Measurements from ENCODE around the gene UBE2E2.

The UBE2E2 gene

DNA sequence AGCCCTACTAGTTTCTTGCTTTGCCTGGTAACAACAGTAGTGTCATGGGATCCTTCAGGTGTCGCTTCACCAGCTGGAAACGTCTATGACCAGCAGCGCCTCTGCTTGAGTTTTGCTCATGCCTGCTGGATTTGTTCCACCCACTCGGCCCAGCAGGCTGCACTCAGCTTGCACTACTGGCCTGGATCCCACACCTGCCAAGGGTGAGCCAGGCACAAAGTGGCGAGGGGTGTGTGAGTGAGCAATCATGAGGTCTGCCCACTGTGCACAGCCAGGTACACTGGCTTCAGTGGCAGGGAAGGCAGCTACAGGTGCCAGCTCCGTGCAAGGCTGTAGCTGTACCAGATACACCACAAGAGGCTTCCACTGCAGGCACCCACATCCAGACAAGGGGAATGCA is 282.8 kb downstream of the UBE2E2 start:
- no peak for DNase-seq

DNA sequence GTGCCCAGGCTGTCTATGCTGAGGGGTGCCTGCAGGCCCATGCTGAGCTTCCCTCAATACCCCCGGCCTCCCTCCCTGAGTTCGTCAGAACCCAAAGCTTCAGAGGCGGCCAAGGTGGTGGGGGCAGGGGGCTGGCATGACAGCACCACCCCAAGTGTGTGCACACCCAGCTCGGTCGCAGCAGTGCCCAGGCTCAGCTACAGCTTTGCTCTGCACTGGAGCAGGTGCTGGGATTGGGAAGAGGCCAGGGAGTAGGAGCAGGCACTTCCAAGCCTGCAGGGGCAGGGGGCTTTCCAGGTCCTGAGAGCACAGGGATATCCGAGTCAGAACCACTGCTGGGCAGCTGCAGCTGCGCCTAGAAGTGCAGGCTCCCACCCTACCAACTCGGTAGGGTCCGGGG is 283.9 kb downstream of the UBE2E2 start:
- DNase-seq: no peak

DNA sequence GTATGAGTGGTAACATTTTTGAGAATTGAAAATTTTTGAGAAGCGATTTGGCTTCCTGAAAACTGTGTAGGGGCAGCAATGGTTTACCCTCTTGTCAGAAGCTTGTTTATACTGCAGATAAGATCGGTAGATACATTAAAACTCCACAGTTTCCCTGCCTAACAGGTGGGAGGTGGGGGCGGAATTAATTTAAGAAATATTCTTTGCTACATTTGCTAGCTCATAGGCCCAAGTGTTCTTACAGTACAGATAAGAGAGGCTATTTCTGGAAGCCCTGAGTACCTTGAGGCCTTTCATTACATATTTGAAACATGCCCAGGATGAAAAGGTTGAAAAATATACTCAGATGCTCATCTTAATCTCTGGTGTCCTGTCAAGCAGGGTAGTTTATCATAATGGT is 285.5 kb downstream of the UBE2E2 start:
- no peak for DNase-seq

DNA sequence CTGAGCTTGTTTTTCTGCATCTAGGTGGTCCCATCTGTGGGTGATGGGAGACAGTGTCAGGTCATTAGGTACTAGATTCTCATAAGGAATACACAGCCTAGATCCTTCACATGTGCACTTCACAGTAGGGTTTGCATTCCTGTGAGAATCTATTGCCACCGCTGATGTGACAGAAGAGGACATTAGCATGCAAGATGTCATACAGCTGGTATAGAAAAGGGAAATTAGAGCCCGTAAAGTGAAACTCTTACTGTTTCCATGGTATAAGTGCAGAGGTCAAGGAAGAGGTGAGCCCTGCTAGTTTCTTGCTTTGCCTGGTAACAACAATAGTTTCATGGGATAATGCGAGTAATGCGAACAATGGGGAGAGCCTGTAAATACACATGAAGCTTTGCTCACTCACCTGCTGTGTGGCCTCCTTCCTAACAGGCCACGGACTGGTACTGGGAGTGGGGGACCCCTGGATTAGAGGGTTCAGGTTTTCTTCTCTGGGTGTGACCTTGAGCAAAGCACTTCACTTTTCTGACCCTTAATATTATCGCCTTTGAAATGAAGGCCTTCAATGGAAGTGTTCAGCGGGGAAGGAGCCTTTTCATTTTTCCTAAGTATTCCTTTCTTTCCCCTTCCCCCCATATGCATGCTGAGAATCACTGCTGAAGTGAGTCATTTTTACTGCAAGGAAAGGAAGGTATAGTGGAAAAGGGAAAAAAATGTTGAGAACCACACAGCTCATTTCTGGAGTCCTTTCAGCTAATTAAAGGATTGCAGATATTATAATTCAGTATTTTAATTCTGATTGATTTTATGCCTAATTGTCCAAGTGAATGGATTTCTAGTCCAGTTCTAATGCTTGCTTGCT is 286.4 kb downstream of the UBE2E2 start:
- no peak for DNase-seq

DNA sequence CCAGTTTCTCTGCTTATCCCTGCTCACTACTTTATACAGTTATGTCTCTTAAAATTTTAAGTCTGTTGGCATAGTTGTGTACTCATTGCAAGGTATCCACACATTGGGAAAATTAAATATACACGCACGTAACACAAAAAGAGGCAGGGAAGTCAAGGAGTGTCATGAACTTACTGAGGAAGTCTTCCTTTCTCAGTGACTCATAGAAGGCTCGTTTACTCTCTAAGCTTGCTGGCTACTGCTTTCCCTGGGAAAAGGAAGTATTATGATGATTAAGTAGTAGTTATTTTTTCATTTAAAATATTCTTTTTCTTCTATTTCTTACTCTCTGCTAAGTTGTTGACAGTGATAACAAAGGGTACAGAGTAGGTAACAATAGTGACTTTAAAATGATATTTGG is 287.3 kb downstream of the UBE2E2 start:
- DNase-seq: no peak

DNA sequence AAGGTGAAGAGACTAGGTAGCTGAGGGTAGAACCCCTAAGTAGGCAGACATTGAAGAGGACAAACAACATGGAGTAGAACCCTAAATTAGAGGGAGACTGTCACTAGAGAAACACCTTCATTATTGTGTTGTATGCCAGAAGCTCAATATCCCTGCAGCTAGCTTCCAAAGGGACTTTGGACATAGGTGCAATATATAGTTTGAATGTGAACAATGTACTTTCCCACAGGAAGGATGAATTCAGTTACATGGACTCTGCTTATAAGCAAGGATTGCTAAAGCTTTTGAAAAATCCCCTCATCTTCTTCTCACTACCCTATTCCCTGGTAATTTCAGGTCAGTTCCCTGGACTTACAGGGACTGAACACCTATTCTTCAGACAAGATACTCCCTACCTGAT is 288.9 kb downstream of the UBE2E2 start:
- no peak for DNase-seq

DNA sequence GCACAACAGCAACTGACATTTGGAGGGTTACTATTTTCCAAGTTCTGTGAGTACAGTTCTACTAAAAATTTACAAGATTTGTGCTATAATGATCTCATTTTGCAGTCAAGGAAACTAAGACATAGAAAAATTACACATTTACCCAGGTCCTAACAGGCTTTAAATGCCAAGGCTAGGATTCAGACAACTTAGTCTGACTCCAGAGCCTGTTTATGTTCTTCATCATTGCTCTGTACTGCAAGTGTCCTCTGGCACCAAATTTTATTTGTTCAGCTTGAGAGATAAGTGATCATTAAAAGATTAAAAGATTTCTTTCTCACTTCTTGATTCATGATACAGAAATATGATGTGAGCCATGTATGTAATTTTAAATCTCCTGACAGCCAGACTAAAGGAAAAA is 290.8 kb downstream of the UBE2E2 start:
- no peak for DNase-seq

DNA sequence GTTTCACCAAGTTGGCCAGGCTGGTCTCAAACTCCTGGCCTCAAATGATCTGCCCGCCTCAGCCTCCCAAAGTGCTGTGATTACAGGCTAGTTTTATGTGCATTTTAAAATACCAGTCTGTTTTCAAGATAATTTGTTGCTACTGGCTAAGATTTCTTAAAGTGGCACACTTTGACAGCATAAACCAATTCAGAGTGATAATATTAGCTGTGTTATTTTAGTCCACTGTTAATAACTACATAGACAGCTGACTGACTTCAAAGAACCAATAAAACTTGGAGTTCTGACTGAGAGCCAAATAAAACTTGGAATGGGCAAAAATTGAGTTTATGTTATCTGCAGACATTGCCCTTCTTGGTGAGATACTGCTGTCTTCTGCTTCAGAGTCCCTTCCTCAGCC is 291.8 kb downstream of the UBE2E2 start:
- DNase-seq: no peak

DNA sequence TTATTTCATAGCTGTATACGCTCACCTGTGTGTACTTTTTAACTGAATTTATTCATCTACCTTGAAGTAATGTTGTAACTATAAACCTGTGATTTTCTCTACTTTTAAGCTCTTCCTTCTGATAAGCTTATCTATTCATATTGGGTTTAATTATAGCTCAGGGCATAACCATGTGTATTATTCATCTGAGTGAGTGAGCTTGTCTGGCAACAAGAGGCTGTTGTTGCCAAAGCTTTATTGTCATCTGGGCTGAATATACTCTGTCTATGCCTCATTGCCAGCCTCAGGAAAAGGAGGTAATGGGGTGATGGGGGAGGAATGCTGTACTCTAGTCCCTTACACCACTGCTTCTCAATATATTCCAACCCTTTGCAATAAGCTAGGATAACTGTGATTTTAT is 292.4 kb downstream of the UBE2E2 start:
- DNase-seq: no peak

DNA sequence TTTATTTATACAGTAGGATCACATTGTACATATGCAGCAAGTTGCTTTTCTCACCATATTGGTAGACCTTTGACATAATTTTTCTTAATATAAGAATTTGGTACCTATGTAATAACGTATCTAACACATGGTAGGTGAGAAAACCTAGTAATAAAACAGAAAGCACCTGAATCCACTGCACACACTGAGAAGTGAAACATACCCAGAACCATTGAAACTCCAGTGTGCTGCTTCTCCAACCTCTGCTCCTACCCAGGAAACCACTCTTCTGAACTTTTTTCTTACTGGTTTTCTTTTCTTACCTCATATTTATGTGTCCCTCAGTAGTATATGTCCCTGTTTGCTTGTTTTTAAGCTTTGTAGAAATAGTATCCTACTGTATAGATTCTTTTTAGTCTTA is 293.0 kb downstream of the UBE2E2 start:
- no peak for DNase-seq

DNA sequence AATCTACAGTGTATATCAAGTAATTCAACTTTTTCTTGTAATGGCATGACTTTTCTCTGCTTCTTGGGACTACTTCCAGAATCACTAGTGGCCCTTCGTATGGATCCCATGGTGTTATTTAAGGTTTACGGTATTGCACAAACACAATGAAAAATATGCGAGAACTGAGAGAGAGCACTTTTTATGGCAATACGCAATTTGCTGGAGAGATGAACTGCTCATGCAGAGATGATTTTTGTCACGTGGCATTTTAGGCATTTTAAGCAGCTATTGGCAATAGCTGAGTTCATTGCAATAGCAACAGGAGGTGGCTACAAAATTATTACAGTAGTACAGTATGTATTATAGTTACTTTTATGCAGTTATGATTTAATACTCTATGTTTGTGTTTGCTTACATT is 294.0 kb downstream of the UBE2E2 start:
- DNase-seq: no peak

DNA sequence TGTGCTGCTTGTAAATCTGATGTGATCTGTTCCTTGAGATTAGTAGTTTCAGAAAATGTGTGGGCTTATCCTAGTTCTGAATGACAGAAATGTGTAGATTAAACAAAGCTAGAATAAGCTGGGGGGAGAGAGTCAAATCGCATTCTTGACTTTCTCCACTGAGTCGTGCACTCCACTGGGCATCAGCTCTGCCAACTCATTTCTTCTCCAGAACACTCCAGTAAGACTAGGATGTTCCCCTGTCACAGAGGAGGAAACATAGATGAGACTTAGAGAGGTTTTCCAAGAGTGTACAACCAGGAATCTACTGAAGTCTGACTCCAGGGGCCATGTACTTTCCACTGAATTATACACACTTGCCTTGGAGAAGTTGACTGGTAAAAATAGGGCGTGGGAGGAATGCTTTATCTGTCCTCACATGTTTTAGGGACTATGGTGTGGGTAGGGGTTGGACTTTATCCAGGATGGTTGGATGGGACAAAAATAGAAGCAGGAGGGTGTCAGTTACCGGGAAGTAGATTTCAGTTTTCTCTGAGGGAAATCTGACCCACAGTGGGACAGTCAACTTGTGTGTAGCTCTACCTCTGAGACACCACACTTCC is 298.2 kb downstream of the UBE2E2 start:
- no peak for DNase-seq

DNA sequence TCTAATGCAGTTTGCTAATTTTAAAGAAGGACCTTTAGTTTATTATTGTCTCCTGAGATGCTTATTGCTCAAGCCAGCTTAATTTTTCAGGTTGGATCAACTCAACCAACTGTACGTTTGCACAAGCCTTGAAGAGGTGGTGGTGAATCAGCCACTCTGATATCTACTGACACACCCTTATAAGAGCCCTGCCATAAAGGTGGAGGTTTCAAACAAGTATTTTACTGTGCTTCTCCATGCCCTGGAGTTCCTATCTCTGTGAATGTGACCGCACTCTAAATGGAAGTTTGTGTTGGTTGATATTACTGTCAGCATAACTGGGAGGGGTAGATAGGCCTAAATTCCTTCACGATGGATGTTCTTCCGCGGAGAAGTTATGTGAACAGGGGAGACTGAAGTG is 305.3 kb downstream of the UBE2E2 start:
- no peak for DNase-seq

DNA sequence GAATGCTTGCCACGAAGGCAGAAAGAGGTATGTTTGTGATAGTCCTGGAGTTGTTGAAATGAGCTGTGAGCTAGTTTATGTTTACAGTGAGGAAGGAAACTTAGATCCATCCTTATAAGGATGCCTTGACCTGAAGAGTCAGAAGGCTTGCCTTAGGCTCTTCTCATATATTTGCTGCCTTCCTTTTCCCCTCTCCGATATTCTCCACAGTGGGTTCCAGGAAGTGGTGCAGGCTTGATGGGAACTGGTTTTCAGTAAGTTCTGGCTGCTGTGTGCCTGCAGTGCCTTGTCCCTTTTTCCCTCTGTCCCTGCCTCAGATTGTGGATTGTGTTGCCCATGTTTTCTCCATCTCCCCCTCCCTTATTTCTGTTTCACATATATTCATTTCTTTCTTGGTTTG is 315.3 kb downstream of the UBE2E2 start:
- DNase-seq: no peak

DNA sequence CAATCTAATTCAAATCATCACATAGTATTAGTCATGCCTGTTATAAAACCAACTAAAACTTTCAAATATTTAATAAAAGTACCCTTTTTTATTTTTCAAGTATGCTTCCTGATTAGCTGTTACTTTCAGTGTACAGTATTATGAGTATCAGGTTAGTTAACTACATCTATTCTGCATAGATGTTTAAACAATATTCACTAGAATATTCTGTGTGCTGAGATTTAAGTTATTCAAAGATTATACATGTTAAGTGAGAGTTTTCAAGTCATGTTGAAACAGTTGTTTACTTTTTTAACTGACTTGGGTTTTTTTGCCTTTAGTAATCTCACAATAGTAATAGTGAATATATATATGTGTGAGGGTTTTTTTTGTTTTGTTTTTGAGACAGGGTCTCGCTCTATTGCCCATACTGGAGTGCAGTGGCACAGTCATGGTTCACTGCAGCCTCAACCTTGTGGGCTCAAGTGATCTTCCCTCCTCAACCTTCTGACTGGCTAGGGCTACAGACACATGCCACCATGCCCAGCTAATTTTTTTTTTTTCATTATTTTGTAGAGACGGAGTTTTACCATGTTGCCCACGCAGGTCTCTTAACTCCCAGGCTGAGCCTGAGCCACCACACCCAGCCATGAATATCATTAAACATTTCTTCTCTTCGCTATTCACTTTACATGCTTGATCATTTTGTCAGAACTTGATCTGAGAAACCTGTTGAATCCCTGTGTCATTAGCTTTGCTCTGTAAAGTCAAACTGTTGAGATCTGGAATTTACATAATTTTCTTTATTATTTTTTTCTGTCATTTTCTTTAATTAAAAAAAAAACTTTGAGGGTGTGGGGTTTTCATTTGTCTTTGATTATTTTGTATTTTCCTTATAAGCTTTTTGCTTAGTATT is 316.4 kb downstream of the UBE2E2 start:
- DNase-seq: no peak

DNA sequence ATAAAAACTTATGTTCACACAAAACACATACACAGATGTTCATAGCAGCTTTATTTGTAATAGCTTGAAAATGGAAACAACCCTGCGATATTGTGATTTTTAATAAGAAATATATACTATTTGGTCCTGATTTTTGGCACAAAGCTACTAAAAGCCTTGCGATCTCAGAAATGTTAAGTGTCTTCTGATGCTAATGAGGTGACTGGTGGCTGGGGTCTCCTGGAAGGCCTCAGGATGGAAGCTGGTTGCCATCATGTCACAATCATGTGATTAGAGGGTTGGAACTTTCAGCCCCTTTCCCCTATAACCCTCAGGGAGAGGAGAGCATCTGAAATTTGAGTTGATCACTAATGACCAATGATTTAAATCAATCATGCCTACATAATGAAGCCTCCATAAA is 324.2 kb downstream of the UBE2E2 start:
- DNase-seq: no peak

DNA sequence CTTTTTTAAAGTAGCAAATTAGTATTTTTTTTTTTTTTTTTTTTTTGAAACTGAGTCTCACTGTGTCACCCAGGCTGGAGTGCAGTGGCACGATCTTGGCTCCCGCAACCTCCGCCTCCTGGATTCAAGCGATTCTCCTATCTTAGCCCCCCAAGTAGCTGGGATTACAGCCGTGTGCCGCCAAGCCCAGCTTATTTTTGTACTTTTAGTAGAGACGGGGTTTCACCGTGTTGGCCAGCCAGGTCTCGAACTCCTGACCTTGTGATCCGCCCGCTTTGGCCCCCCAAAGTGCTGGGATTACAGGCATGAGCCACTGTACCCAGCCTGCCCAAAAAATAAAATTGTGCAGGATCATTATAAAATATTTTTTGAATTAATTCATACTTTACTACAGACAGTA is 330.5 kb downstream of the UBE2E2 start:
- DNase-seq: no peak

DNA sequence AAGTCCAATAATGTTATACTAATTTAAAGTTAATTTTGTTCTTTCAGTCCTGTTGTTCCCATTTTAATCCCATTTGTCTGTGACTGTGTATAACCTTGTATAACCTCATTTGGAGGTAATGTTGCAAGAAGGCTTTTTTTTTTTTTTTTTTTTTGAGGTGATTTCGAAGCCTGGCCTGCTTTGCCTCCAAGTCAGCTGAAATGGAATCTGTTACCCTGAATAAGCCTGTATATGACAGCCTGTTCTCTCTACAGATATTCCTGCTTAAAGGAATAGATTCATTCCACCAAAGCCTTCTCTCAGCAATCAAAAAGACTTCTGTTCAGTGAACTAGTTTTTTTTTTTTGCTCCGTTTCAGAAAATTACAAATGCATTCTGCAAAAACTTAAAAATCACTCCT is 330.9 kb downstream of the UBE2E2 start:
- DNase-seq: no peak

DNA sequence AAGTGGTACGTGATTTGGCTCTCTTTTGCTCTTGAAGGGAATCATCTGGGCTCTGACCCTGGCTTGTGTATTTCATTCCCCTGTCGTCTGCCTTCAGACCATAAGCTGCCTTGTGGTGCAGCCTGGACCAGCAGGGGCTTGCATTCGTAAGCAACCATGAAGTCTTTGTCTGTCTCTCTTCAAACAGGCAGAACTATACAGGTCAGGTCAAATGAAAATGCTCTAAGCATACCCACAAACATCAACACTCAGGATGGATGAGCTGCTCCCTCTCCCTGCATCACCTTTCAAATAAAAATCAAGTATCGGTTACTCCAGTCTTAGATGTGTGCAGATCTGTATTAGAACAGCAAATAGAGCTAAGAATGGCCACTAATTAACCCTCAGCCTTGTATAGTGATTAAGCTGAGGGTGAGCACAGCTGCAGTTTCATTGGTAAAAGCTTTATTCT is 334.0 kb downstream of the UBE2E2 start:
- no peak for DNase-seq

DNA sequence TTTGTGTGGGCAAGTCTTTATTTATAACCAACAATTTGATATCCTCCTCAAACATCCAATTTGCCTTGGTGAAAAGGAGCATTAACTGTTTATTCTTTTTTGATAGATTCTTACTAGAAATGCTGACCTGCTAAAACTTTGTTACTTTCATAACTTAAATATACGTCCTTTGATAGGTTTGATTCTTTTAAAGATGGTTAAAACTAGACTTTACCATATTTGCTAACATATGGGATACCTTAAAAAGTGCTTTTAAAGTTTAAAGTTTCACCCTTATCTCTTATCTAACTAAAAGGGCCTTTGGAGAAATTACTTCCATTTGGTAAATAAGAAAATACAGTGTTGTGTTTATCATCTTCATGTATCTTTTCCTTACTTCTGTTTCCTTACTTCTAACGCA is 336.1 kb downstream of the UBE2E2 start:
- DNase-seq: no peak

DNA sequence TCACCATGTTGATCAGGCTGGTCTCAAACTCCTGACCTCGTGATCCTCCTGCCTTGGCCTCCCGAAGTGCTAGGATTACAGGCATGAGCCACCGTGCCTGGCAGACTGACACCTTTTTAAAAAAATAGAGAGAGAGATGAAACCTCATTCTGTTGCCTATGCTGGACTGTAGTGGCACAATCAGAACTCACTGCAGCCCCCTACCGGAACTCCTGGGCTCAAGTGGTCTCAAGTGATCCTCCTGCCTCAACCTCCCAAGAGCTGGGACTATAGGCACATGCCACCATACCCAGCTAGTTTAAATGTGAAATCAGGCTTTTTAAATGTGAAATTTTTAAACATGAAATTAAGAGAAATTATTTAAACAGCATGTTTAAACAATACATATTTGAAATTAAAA is 337.5 kb downstream of the UBE2E2 start:
- DNase-seq: no peak

DNA sequence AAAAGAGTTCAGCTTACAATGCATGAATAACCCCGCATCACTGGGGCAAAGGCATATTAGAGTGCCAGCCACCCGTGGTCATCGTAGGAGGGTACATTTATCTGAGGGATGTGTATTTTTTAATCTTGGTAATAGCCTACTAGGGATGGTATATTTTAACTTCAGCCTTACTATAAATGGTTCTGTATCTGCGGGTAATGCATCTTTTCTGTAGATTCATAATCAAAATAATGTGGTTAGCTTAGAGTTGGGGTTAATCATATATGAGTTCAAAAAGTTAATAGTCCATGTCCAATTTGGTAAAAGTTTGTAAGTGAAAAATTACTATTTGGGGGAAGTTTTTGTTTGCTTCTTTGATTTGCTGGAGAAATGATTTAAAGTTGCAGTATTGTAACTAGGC is 339.0 kb downstream of the UBE2E2 start:
- DNase-seq: no peak

DNA sequence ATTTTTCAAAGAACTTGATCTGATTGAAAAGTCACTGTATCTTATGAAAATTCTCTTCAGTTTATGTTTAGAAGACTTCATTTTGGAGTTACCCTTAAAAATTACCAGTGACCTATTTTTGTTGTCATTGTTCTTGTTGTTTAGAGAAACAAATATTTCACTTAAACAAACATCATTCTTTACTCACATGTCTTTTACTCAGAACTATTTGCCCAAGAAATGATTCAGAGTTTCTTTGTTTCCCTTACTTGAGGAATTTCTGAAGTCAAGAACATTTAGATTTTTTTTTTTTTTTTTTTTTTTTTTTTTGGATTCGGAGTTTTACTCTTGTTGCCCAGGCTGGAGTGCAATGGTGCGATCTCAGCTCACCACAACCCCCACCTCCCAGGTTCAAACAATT is 343.1 kb downstream of the UBE2E2 start:
- DNase-seq: no peak

Data from stimulated activated CD4-positive, alpha-beta T cell treated with anti-CD3 and anti-CD28 coated beads, Interleukin-4, amount 100 ng/mL, for 24 hours (primary cell).